ENCODE data around the gene TMEM244. TPM values are rescaled to one million over a fixed set of nuclear protein-coding genes. Genes with fewer than 3 reads are reported as not detected.
"Not testable (repeated sequence)": the region's sequence is repeated elsewhere in the genome, so short reads cannot be mapped to it uniquely, and the experiment has no call there.

Gene TMEM244
- total RNA-seq, 1 donor from 2014 or later = not detected

GRCh38 chr6:129882510-129883023, 21.5 kb upstream of the TMEM244 start:
- no peak for TF ChIP-seq CTCF (IDR thresholded peaks at IDR 0.05; ENCODE audit: partially characterized antibody, unreplicated experiment)
- H3K36me3 Mint-ChIP-seq (ENCODE audit: unreplicated experiment) = no peaks in the 10 kb centered on the region
- DNase-seq = no peak
- H3K27me3 Mint-ChIP-seq (ENCODE audit: unreplicated experiment) = no peaks in the 10 kb centered on the region
- no peaks in the 10 kb centered on the region for H3K4me1 Mint-ChIP-seq (ENCODE audit: low read depth, unreplicated experiment)
- H3K9me3 Mint-ChIP-seq (ENCODE audit: unreplicated experiment) = no peaks in the 10 kb centered on the region
- H3K4me3 Mint-ChIP-seq (ENCODE audit: unreplicated experiment) = no peak overlapping the region
- no peak overlapping the region for H3K27ac Mint-ChIP-seq (ENCODE audit: unreplicated experiment)

GRCh38 chr6:129877894-129878293, 16.8 kb upstream of the TMEM244 start:
- not testable (repeated sequence) for DNase-seq; H3K36me3 Mint-ChIP-seq (ENCODE audit: unreplicated experiment); H3K27me3 Mint-ChIP-seq (ENCODE audit: unreplicated experiment); H3K27ac Mint-ChIP-seq (ENCODE audit: unreplicated experiment); H3K9me3 Mint-ChIP-seq (ENCODE audit: unreplicated experiment); H3K4me1 Mint-ChIP-seq (ENCODE audit: low read depth, unreplicated experiment); H3K4me3 Mint-ChIP-seq (ENCODE audit: unreplicated experiment)

GRCh38 chr6:129875610-129876520, 14.8 kb upstream of the TMEM244 start:
- Mint-ChIP-seq H3K4me3 (ENCODE audit: unreplicated experiment) (no peak overlapping the region), H3K27ac (ENCODE audit: unreplicated experiment) (no peak overlapping the region), H3K9me3 (ENCODE audit: unreplicated experiment) (peaks cover 1% of the 10 kb centered on the region), H3K36me3 (ENCODE audit: unreplicated experiment) (no peaks in the 10 kb centered on the region), H3K4me1 (ENCODE audit: low read depth, unreplicated experiment) (no peaks in the 10 kb centered on the region), H3K27me3 (ENCODE audit: unreplicated experiment) (no peaks in the 10 kb centered on the region)
- no peak for DNase-seq
- TF ChIP-seq CTCF (IDR thresholded peaks at IDR 0.05; ENCODE audit: partially characterized antibody, unreplicated experiment) = no peak

- Mint-ChIP-seq H3K36me3 (ENCODE audit: unreplicated experiment) (no peaks in the 10 kb centered on the region), H3K9me3 (ENCODE audit: unreplicated experiment) (peaks cover 1% of the 10 kb centered on the region), H3K4me3 (ENCODE audit: unreplicated experiment) (no peak overlapping the region), H3K27ac (ENCODE audit: unreplicated experiment) (no peak overlapping the region), H3K27me3 (ENCODE audit: unreplicated experiment) (no peaks in the 10 kb centered on the region), H3K4me1 (ENCODE audit: low read depth, unreplicated experiment) (no peaks in the 10 kb centered on the region)
- no peak for TF ChIP-seq CTCF (IDR thresholded peaks at IDR 0.05; ENCODE audit: partially characterized antibody, unreplicated experiment)
- no peak for DNase-seq
These were observed 13.7 kb upstream of the TMEM244 start for GRCh38 chr6:129874837-129875236.

GRCh38 chr6:129872586-129872985, 11.5 kb upstream of the TMEM244 start:
- no peak overlapping the region for H3K4me3 Mint-ChIP-seq (ENCODE audit: unreplicated experiment)
- peaks cover 1% of the 10 kb centered on the region for H3K9me3 Mint-ChIP-seq (ENCODE audit: unreplicated experiment)
- DNase-seq = no peak
- H3K4me1 Mint-ChIP-seq (ENCODE audit: low read depth, unreplicated experiment) = no peaks in the 10 kb centered on the region
- H3K36me3 Mint-ChIP-seq (ENCODE audit: unreplicated experiment) = no peaks in the 10 kb centered on the region
- TF ChIP-seq CTCF (IDR thresholded peaks at IDR 0.05; ENCODE audit: partially characterized antibody, unreplicated experiment) = no peak
- no peak overlapping the region for H3K27ac Mint-ChIP-seq (ENCODE audit: unreplicated experiment)
- peaks cover 3% of the 10 kb centered on the region for H3K27me3 Mint-ChIP-seq (ENCODE audit: unreplicated experiment)
